GM19023 (cell line): Measurements from ENCODE around the gene CDH8.

Experiments
- ATAC-seq: cut with Tn5 transposase; IDR thresholded peaks from one replicate; pipeline ENCODE4 v1.9.1; 2021; ENCODE audit warnings: mild to moderate bottlenecking, moderate library complexity; ENCODE audit not compliant: unreplicated experiment

Gene CDH8

DNA sequence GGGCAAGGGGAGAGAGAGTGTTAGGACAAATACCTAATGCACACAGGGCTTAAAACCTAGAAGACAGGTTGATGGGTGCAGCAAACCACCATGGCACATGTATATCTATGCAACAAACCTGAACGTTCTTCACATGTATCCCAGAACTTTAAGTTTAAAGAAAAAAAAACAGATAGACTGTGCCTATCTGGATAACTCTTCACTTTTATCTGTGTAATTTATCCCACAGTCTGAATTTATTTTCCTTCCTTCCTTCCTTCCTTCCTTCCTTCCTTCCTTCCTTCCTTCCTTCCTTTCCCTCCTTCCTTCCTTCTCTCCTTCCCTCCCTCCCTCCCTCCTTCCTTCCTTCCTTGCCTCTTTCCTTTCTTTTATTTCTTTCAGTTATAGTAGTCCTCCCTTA is 370.7 kb downstream of the CDH8 start:
- no peak for ATAC-seq

DNA sequence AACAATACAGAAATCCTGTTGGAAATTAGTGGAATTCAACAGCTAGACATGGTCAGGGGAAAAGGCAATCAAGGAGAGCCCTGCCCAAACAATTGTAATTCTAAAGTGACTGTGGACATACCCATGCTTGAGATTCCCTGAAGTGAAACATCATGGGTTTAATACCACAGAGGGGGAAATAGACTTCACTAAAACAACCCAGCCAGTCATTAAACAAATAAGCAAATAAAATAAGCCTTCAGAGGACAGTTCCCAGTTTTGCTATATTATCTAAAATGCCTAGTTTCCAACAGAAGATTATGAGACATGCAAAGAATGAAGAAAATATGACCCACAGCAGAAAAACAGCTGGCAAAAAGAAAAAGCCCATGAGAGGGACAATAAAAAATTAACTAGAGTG is 376.3 kb downstream of the CDH8 start:
- no peak for ATAC-seq

DNA sequence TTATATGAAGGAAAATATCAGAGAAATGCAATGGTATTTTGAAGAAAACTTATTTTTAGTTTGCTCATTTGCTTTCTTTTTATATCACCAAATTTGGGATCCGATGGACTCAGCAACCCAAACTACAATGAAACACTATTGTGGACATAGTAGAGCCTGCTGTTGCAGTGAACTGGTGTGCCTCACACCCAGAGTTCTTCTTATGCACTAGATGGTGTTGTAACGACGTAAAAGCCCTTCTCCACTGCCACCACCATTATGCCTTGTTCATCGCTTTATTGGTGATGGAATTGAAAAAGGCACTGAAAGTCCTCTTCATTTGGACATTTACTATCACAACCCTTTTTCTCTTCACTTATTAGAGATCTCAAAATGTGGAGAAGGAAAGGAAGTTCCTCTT is 381.3 kb downstream of the CDH8 start:
- no peak for ATAC-seq

DNA sequence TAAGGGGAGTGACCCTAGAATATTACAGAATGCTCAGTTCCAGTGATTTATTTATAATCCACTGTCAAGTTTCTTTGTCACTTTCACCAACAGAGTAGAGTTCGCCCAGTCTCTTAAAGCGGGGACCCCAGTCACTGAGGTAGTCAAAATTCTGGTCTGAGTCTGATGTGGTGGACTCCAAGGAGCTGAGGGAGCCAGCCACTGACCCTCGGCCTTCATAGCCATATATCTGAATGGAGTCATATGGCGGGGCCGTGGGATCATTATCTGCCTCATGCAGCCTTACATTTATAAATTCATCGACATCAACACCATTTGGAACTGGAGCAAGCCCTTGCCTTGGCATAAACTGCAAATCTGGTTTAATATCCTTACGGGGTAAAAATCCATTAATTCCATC is 382.7 kb downstream of the CDH8 start:
- no peak for ATAC-seq

DNA sequence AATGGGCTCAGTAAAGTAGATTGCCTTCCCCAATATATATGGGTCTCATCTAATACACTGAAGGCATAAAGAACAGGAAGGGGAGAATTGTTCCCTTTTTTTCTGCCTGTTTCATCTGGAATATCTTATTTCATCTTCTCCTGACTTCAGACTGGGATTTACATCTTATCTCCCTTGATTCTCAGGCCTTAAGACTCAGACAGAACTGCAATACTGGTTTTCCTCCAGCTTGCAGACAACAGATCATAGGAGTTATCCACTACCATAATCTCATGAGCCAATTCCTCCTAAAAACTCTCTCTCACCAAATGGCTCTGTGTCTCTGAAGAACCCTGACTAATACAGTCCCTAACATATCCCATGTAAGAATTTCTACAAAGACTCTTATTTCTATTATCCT is 390.7 kb downstream of the CDH8 start:
- no peak for ATAC-seq

DNA sequence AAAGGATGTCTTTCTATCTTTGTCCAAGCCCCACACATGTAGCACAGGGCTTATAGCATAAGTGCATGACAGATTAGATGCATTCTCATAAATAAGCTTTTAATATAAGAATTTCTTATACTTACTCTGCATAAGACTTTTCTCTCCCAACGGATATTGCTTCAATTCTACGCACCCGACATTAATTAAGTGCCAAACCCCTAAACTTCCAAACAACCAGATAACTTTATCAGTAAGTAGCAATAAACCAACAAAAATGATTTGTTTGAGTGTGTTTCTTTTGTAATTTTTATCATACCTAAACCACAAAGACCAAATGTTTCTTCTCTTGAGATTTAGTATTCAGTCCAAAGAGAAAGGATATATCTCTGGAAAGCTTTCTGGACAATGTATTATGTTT is 391.5 kb downstream of the CDH8 start:
- no peak for ATAC-seq

DNA sequence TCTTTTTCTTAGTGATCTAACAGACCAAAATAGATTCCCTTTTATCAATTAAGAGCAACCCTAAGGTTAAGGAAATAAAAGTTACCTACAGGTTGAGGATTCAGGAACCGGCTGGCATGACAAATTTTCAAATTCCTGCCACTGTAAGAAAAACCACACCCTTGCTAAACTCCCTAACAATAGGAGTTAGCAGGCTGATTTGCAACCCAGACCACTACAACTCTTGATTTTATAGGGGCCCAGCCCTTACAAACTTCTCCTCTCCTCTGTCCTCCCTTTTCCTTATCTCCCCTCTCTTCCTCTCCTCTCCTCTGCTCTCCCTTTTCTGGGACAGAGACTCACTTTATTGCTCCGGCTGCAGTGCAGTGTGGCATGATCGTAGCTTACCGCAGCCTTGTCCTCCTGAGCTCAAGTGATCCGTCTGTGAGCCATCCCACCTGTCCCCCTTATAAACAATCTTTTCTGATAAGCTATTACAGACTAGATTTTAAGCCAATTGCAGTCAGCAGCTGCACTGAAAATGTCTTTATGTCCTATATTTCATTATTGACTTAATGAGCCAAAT is 418.9 kb downstream of the CDH8 start:
- ATAC-seq, result no peak

DNA sequence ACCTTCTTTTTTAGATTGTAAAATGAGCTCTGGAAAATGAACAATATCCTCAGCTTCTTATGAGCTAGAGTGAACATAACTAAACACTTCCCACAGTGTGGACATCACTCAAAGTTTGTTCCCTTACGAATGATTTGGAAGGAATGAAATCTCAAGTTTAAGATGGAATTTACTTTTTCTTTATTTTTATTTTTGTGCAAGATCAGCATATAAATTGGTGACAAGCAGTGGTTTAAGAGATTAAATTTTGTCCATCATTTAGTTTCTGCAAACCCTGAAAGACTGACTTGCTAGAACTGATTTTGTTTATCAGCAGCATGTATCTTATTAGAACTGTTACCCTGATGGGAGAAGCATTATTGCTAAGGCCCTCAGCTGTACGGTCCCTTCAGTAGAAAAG is 420.1 kb downstream of the CDH8 start:
- no peak for ATAC-seq

DNA sequence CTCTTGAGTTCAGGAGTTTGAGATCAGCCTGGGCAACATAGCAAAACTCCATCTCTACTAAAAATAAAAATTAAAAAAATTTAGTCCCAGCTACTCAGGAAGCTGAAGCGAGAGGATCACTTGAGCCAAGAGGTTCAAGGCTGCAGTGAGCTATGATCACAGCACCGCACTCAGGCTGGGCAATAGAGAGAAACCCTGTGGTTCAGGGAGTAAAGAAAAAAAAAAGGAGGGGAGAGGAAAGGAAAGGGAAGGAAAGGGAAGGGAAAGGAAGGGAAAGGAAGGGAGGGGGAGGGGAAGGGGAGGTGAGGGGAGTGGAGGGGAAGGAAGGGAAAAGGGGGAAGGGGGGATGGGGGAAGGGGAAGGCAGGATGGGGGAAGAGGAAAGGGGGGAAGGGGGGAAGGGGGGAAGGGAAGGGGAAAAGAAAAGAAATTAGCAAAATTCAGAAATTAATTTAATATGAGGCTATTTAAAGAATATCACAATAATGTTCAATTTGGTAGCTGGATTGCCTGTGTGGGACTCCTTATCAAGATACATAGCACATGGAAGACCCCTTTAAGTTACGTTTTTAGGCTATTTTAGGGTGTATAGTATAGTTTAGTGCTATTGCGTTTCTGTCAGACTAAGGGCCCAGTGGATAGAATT is 424.3 kb downstream of the CDH8 start:
- ATAC-seq, result no peak

DNA sequence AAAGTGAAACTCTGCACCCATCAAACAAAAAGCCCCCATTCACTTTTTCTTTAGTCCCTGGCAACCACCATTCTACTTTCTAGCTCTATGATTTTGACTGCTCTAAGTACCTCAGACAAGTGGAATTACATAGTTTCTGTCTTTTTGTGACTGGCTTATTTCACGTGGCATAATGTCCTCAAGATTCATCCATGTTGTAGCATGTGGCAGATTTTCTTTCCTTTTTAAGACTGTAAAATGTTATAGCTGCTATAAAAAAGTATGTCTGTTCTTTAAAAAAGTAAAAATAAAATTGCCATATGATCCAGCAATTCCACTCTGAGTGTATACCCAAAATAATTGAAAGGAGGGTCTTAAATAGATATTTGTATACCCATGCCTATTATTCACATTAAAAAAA is 429.7 kb downstream of the CDH8 start:
- ATAC-seq, result no peak
